Muscle layer of colon (tissue), 2 donors: ENCODE measurements around the gene KATNB1.
"Not testable (repeated sequence)": the region's sequence is repeated elsewhere in the genome, so short reads cannot be mapped to it uniquely, and the experiment has no call there.

Source experiments
- H3K27ac ChIP-seq: one replicate; pipeline ENCODE4 v1.7.0; 2013; ENCODE audit warnings: low read depth, mild to moderate bottlenecking, low read length, moderate library complexity
- H3K27me3 ChIP-seq, 2 donors: one replicate each; pipeline ENCODE4 v1.7.0; 2013; ENCODE audit warnings: low read length in 2 of 2, mild to moderate bottlenecking in 2 of 2; ENCODE audit not compliant: insufficient read depth in 2 of 2, control insufficient read depth in 1 of 2
- H3K36me3 ChIP-seq: one replicate; pipeline ENCODE4 v1.7.0; 2013; ENCODE audit warnings: mild to moderate bottlenecking, low read length; ENCODE audit not compliant: insufficient read depth
- H3K4me1 ChIP-seq: one replicate; pipeline ENCODE4 v1.7.0; 2013; ENCODE audit warnings: mild to moderate bottlenecking, low read length; ENCODE audit not compliant: insufficient read depth
- H3K4me3 ChIP-seq, 2 donors: one replicate each; pipeline ENCODE4 v1.7.0; 2013; ENCODE audit warnings: low read length in 2 of 2, low read depth in 1 of 2, mild to moderate bottlenecking in 1 of 2, moderate library complexity in 1 of 2
- H3K9ac ChIP-seq: one replicate; pipeline ENCODE4 v1.7.0; 2013; ENCODE audit warnings: low read length
- H3K9me3 ChIP-seq: one replicate; pipeline ENCODE4 v1.7.0; 2013; ENCODE audit warnings: mild to moderate bottlenecking, low read length
- donor health status: abdominal sarcoma.
- donor health status: Adenocarcinoma of cecum.

The KATNB1 gene

DNA sequence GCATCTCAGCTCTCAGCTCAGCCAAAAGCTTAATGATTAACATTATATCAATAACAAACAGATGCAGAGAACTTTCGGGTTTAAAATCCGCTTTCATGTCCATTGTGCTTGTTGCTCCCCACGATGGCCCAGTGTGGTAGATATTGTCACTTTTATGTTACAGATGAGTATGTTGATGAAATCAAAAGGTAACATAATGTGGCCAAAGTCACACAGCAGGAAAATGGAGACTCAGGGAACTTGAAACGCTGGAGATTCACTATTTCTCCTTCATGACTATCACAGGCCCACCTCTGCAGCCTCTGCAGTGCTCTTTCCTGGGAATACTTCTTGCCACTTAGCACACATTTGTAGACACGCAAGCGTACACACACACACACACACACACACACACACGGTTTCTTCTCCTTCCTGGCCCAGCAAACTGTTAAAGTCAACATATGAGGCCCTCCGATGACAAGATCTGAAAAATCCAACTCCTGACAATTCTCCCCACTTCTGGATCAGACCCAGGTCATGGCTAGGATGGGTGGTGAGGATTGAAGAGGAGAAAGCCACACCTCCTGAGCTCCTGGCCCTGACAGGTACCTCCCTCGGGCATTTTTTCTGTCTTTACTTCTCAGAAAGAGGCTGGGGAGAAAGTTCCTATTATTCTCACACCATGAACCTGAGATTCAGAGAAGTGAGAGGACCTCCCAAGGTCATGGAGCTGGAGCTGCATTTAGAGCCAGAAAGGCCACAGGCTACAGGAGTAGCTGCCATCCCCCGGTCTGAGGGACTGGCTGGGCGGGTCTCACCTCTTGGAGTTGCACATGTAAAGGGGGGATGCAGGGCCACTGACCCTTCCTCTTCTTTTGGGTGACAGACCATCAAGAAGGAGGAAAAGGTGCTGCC is 31.3 kb upstream of the KATNB1 start:
- no peaks in the 10 kb centered on the region for H3K36me3 ChIP-seq
- no peaks in the 10 kb centered on the region for H3K27me3 ChIP-seq
- H3K9ac ChIP-seq = no peak overlapping the region
- no peak overlapping the region for H3K4me3 ChIP-seq
- H3K9me3 ChIP-seq = no peaks in the 10 kb centered on the region
- H3K4me1 ChIP-seq = no peaks in the 10 kb centered on the region
- no peak overlapping the region for H3K27ac ChIP-seq

DNA sequence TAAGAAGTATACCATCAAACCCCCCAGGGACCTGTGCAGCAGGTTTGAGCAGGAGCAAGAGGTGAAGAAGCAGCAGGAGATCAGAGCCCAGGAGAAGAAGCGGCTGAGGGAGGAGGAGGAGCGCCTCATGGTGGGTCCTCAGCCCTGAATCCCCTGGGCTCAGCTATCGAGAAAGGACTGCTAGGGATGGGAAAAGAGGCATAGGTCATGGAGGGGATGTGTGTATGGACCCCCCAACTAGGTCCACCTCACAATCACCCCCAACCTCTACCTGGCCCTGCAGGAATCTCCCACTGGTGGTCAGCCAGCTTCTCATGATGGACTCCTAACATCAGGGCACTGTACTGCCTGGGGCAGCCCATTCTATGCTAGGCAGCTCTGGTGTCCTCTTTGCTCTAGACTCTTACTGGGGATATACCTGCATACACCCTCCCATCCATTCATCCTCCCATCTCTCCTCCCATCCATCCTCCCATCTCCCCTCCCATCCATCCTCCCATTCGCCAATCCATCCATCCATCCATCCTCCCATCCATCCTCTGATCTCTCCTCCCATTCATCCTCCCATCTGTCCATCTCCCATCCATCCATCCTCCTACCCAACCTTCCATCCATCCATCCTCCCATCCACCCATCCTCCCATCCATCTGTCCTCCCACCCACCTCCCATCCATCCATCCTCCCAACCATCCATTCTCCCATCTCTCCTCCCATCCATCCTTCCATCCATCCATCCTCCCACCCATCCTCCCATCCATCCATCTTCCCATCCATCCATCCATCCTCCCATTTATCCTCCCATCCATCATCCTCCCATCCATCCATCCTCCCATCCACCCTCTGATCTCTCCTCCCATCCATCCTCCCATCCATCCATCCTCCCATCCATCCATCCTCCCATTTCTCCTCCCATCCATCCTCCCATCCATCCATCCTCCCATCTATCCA is 30.4 kb upstream of the KATNB1 start:
- Histone ChIP-seq H3K4me3 (no peak overlapping the region), H3K27ac (no peak overlapping the region), H3K36me3 (no peaks in the 10 kb centered on the region), H3K4me1 (no peaks in the 10 kb centered on the region), H3K9me3 (no peaks in the 10 kb centered on the region), H3K9ac (no peak overlapping the region), H3K27me3 (no peaks in the 10 kb centered on the region)

DNA sequence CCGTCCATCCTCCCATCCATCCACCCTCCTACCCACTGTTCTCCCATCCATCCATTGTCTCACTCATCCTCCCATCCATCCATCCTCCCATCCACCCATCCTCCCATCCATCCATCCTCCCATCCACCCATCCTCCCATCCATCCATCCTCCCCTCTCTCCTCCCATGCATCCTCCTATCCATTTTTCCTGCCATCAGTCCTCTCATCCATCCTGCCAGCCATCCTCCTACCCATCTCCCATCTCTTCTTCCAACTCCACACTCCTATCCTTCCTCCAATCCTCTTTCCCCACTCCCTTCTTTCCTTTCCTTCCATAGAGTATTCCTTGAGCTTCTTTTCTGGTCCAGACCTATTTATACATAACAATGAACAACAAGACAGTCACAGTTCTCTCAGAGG is 28.9 kb upstream of the KATNB1 start:
- Histone ChIP-seq H3K4me1 (no peaks in the 10 kb centered on the region), H3K9me3 (no peaks in the 10 kb centered on the region), H3K9ac (no peak overlapping the region), H3K27ac (no peak overlapping the region), H3K36me3 (no peaks in the 10 kb centered on the region), H3K27me3 (no peaks in the 10 kb centered on the region), H3K4me3 (no peak overlapping the region)

DNA sequence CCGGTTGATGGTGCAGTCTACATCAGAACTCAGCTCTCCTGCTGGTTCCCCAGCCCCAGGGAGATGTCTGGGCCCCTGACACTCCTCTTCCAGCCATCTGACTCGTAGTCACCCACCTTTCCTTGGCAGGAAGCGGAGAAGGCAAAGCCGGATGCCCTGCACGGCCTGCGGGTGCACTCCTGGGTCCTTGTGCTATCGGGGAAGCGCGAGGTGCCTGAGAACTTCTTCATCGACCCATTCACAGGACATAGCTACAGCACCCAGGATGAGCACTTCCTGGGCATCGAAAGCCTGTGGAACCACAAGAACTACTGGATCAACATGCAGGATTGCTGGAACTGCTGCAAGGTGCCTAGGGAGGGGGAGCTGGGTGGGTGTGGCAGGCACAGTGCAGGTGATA is 28.2 kb upstream of the KATNB1 start:
- Histone ChIP-seq H3K27me3 (no peaks in the 10 kb centered on the region), H3K4me1 (no peaks in the 10 kb centered on the region), H3K36me3 (no peaks in the 10 kb centered on the region), H3K9ac (no peak overlapping the region), H3K4me3 (no peak overlapping the region), H3K9me3 (no peaks in the 10 kb centered on the region), H3K27ac (no peak overlapping the region)

DNA sequence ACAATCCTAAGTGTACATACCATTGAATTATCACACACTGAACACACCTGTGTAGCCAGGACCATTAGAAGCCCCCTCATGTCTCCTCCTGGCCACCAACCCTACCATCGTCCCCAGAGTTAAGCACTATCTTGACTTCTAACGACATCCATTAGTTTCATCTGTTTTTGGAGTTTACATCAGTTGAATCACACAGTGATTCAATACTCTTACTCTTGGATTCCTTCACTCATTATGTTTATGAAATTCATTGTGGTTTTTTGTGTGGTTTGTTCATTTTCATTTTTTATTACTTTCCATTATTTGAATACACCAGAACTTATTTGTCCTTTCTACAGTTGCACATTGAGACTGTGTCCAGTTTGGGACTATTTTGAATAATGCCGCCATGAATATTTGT is 27.4 kb upstream of the KATNB1 start:
- Histone ChIP-seq H3K36me3 (no peaks in the 10 kb centered on the region), H3K9ac (no peak overlapping the region), H3K9me3 (no peaks in the 10 kb centered on the region), H3K27ac (no peak overlapping the region), H3K4me1 (no peaks in the 10 kb centered on the region), H3K27me3 (no peaks in the 10 kb centered on the region), H3K4me3 (no peak overlapping the region)

DNA sequence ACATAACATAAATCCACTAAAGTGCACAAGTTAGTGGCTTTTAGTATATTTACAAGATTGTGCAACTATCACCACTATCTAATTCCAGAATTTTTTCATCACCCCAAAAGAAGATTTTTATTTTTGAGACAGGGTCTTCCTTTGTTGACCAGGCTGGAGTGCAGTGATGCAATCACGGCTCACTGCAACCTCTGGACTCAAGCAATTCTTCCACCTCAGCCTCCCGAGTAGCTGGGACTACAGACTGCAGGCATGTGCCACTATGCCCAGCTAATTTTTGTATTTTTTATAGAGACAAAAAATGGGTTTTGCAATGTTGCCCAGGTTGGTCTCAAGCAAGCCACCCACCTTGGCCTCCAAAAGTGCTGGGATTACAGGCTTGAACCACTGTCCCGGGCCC is 25.9 kb upstream of the KATNB1 start:
- Histone ChIP-seq H3K4me3 (no peak overlapping the region), H3K27me3 (no peaks in the 10 kb centered on the region), H3K9ac (no peak overlapping the region), H3K9me3 (no peaks in the 10 kb centered on the region), H3K27ac (no peak overlapping the region), H3K4me1 (no peaks in the 10 kb centered on the region), H3K36me3 (no peaks in the 10 kb centered on the region)

DNA sequence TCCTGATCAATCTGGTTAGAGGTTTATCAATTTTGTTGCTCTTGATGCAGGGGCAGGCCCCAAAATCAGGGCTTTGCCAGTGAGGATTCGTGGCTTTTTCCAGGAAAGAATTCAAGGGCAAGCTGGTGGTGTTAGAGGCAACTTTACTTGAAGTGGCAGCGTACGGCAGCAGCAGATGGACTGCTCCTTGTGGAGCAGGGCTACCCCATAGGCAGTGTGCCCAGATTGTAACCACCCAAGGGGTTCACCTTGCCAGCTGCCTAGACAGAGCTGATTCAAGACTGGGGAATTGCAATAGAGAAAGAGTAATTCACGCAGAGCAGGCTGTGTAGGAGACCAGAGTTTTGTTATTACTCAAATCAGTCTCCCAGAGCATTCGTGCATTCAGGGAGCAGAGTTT is 24.2 kb upstream of the KATNB1 start:
- Histone ChIP-seq H3K9ac (no peak overlapping the region), H3K27ac (no peak overlapping the region), H3K4me1 (no peaks in the 10 kb centered on the region), H3K9me3 (no peaks in the 10 kb centered on the region), H3K4me3 (no peak overlapping the region), H3K36me3 (no peaks in the 10 kb centered on the region), H3K27me3 (no peaks in the 10 kb centered on the region)

DNA sequence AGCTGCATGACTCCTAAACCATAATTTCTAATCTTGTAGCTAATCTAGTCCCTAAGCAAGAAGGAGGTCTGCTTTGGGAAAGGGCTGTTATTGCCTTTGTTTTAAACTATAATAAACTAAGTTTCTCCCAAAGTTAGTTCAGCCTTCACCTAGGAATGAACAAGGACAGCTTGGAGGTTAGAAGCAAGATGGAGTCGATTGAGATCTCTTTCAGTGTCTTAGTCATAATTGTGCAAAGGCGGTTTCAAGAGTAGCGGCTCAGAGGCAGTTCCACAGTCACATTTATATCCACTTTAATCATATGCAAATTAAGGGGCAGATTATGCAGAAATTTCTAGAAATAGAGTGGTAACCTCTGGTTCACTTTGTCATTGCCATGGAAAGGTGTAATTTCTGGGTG is 23.6 kb upstream of the KATNB1 start:
- Histone ChIP-seq H3K27ac (no peak overlapping the region), H3K4me3 (no peak overlapping the region), H3K4me1 (no peaks in the 10 kb centered on the region), H3K9me3 (no peaks in the 10 kb centered on the region), H3K36me3 (no peaks in the 10 kb centered on the region), H3K27me3 (no peaks in the 10 kb centered on the region), H3K9ac (no peak overlapping the region)

DNA sequence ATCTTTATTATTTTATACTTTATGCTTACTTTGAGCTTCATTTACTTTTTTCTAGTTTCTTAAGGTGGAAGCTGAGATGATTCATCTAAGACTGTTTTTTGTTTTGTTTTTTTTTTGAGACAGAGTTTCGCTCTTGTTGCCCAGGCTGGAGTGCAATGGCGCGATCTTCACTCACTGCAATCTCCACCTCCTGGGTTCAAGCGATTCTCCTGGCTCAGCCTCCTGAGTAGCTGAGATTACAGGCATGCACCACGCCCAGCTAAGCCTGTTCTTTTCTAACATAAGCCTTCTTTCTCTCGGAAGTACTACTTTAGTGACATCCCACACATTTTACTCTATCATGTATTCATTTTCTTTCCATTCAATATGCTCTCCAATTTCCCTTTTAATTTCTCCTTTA is 23.0 kb upstream of the KATNB1 start:
- H3K27ac ChIP-seq, H3K9me3 ChIP-seq, H3K9ac ChIP-seq, H3K27me3 ChIP-seq, H3K36me3 ChIP-seq, H3K4me1 ChIP-seq, H3K4me3 ChIP-seq: not testable (repeated sequence)

DNA sequence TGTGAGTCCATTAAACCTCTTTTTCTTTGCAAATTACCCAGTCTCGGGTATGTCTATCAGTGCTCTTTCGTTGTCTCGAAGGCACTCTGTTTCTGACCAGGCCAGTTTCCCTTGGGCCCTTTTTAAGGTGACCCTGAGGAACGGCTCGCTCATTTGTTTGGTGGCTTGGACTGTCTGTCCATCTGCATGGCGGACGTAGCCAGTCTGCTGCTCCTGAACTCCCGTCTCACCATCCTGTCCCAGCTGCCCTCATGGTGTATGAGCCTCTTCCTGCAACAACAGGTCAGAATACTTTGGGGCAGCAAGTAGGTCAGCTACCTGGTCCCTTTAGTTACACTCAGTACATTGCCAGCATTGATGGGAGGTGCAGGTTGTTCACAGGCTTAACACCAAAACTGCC is 22.0 kb upstream of the KATNB1 start:
- Histone ChIP-seq H3K36me3 (no peaks in the 10 kb centered on the region), H3K4me1 (no peaks in the 10 kb centered on the region), H3K9ac (no peak overlapping the region), H3K27me3 (no peaks in the 10 kb centered on the region), H3K9me3 (no peaks in the 10 kb centered on the region), H3K4me3 (no peak overlapping the region), H3K27ac (no peak overlapping the region)

DNA sequence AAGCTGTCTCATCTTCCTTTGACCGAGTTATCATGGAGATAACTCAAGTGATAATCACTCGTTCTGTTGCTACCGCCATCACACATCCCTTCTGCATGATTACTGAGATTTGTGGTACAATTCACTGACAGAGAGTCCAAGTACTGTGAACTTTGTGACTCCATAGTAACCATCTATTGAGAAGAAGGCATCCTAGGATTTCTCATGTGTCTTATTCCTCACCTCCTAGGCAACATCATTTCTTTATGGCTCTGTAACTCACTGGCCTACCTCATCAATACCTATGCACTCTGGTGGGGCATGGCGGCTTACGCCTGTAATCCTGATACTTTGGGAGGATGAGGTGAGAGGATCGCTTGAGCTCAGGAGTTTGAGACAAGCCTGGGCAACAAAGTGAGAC is 21.5 kb upstream of the KATNB1 start:
- Histone ChIP-seq H3K27me3 (no peaks in the 10 kb centered on the region), H3K9me3 (no peaks in the 10 kb centered on the region), H3K4me3 (no peak overlapping the region), H3K36me3 (no peaks in the 10 kb centered on the region), H3K27ac (no peak overlapping the region), H3K9ac (no peak overlapping the region), H3K4me1 (no peaks in the 10 kb centered on the region)
